GM12892 (cell line): Measurements from ENCODE around the gene TTLL11.

Experiments used
- POLR2A ChIP-seq: IDR thresholded peaks from 2 replicates; pipeline ENCODE4 v1.6.1; 2011; ENCODE audit warnings: low read depth, low read length, control low read depth
- POLR2AphosphoS5 ChIP-seq: IDR thresholded peaks from 2 replicates; pipeline ENCODE4 v1.6.1; 2011; ENCODE audit warnings: low read depth, low read length, control low read depth

DNA sequence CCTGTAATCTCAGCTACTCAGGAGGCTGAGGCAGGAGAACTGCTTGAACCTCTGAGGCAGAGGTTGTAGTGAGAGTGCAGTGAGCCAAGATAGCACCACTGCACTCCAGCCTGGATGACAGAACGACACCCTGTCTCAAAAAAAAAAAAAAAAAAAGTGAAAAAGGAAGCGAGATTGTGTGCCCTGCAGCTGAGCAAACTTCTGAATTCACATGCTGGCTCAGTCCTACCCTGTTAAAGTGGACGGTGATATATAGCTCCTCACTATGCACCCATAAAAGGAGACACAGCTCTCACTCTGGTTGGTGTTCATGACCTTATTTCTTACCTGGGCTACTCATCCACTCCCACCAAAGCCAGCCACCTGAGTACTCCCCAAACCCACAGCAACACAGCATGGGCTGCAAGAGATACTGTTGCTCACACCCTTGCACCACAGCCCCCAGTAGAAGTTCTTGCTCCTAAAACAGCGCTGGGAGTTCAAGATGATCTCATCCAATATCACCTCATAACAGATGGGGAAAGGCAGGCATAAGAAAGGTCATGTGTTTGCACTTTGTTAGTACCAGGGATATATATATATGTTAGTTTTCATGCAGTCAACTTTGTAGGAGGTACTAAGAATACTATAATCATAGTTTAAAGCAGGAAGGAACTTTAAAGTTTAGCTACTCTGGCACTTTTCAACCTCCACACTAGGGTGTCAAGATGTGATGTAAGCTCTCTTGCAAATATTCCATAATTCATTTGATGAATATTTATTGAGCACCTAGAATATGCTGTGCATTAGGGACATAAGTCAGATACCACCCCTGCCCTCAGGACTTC lies 4.0 kb downstream of the TTLL11 start:
- TF ChIP-seq POLR2A, result no peak
- no peak for TF ChIP-seq POLR2AphosphoS5
